ENCODE results near the gene C16orf86. TPM values are rescaled to one million over a fixed set of nuclear protein-coding genes. Genes with fewer than 3 reads are reported as not detected.

The C16orf86 gene
- total RNA-seq, 4 donors from 2014 or later: 0.54 to 6.6 (median 2.0) TPM

DNA sequence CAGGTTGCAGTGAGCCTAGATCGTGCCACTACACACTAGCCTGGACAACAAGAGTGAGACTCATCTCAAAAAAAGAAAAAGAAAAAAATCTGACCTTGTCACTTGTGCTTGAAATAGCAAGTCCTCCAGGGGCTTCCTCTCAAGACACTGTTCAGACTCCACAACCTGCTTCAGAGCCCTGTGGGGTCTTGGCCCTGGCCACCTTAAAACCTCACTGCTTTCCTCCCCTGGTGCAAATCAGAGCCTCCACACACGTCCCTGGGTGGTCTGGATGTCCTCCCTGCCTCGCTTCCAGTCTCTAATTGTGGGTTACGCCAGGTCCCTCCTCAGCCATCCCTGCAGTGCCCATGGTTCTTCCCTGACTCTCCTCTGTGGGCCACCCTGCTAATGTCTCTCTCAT lies 11.3 kb upstream of the C16orf86 start:
- Histone ChIP-seq H3K9me3 (no peaks in the 10 kb centered on the region), H3K4me1 (peaks cover 0 to 28% (median 7%) of the 10 kb centered on the region in 4 donors), H3K4me3 (no peak overlapping the region), H3K36me3 (peaks cover 0 to 3% (median 0%) of the 10 kb centered on the region in 3 donors), H3K27me3 (peaks cover 0 to 19% of the 10 kb centered on the region in 2 donors), H3K27ac (no peak overlapping the region)
- DNase-seq: no peak
- TF ChIP-seq POLR2A (IDR thresholded peaks at IDR 0.05): no peak
- TF ChIP-seq, protein P1, sequence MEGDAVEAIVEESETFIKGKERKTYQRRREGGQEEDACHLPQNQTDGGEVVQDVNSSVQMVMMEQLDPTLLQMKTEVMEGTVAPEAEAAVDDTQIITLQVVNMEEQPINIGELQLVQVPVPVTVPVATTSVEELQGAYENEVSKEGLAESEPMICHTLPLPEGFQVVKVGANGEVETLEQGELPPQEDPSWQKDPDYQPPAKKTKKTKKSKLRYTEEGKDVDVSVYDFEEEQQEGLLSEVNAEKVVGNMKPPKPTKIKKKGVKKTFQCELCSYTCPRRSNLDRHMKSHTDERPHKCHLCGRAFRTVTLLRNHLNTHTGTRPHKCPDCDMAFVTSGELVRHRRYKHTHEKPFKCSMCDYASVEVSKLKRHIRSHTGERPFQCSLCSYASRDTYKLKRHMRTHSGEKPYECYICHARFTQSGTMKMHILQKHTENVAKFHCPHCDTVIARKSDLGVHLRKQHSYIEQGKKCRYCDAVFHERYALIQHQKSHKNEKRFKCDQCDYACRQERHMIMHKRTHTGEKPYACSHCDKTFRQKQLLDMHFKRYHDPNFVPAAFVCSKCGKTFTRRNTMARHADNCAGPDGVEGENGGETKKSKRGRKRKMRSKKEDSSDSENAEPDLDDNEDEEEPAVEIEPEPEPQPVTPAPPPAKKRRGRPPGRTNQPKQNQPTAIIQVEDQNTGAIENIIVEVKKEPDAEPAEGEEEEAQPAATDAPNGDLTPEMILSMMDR (IDR thresholded peaks at IDR 0.05): no peak

DNA sequence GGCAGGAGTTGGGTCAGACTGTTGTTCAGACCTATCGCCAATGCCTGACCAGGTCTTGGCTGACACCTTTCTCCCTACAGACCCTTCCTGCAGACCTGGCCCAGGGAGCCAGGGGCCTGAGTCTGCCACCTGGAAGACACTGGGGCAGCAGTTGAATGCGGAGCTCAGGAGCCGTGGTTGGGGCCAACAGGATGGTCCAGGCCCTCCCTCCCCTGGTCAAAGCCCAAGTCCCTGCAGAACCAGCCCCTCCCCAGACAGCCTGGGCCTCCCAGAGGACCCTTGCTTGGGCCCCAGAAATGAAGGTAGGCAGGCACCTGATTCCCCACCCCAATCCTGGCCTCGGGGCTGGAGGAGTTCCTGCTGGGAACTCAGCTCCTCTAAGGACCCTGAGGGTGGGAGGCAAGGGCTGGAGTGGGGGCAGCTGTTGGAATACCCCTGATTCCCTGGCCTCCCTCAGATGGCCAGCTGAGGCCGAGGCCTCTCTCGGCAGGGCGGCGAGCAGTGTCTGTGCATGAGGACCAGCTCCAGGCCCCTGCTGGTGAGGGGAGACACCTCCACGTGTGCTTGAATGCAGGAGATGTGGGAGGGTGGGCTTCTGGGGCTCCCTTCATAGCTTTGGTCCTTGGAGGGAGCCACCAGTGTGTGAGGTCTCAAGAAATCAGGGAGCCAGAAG lies 10.1 kb upstream of the C16orf86 start:
- DNase-seq: no peak
- Histone ChIP-seq H3K27ac (no peak overlapping the region), H3K4me1 (peaks cover 0 to 34% (median 8%) of the 10 kb centered on the region in 4 donors), H3K4me3 (no peak overlapping the region), H3K9me3 (no peaks in the 10 kb centered on the region), H3K27me3 (peaks cover 0 to 19% of the 10 kb centered on the region in 2 donors), H3K36me3 (peaks cover 0 to 3% (median 0%) of the 10 kb centered on the region in 3 donors)
- TF ChIP-seq, protein P1 (IDR thresholded peaks at IDR 0.05): no peak
- TF ChIP-seq POLR2A (IDR thresholded peaks at IDR 0.05): no peak

DNA sequence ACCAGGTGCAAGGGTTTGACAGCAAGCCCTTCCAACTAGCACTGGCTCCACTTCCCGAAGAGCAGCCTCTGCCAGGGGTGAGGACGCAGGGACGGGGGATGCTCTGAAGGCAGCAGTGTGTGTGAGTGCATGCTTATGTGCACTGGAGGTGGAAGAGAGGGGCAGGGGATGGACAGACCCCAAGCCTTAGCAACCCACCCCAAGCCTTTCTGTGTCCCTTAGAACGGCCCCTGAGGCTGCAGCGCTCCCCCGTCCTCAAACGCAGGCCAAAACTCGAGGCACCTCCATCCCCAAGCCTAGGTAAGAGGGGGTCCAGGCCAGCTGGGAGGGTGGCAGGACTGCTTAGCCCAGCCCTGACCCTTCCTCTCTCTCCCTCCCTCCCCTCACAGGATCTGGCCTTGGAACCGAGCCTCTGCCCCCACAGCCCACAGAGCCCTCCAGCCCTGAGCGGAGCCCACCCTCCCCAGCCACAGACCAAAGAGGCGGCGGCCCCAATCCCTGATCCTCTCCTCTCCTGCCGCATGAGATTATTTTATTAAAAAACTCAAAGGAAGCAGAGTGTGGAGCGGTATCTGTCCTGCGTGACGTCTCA lies 9.5 kb upstream of the C16orf86 start:
- peaks cover 0 to 19% of the 10 kb centered on the region in 2 donors for H3K27me3 ChIP-seq
- no peaks in the 10 kb centered on the region for H3K9me3 ChIP-seq

DNA sequence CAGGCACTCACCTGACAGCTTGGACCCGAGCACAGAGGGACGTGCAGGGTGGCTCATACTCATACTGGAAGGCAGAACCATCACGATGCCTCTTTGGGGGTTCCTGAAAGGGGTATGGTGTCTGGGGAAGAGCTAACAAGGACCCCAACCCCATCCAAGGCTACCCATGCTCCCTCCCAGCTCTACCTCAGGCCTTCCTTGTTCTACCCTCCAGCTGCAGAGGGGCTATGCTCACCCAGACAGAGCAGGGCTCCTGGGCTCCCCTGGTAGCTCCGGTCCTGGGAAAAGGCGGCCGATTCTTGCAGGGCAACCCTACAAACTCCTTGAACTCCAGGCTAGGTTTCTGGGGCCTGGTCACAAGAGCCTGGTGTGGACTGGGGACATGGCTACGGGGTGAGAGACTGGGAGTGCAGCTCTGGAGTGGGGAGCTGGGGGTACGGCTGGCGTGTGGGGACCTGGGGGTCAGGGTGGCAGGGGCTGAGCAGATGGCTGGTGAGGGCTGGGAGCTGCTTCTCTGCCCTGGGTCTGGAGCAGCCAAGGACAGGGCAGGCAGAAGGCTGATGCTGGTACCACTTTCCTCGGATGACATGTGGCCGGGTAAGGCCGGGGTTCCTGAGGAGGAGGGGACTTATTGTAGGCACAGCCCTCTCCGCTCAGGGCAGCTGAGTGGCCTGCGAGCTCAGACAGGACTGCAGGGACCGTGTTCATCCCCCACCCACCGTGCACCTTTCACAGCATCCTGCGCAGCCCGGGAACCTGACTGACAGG lies 8.7 kb upstream of the C16orf86 start:
- Histone ChIP-seq H3K4me1 (peaks cover 0 to 30% (median 10%) of the 10 kb centered on the region in 4 donors), H3K36me3 (peaks cover 0 to 3% (median 0%) of the 10 kb centered on the region in 3 donors), H3K27me3 (peaks cover 0 to 19% of the 10 kb centered on the region in 2 donors), H3K4me3 (no peak overlapping the region), H3K27ac (no peak overlapping the region), H3K9me3 (no peaks in the 10 kb centered on the region)
- no peak for DNase-seq
- no peak for TF ChIP-seq POLR2A (IDR thresholded peaks at IDR 0.05)
- TF ChIP-seq, protein P1 (IDR thresholded peaks at IDR 0.05): no peak

More for the DNA sequence above, 9.5 kb upstream of the C16orf86 start:
- no peak overlapping the region for H3K27ac ChIP-seq
- no peak for TF ChIP-seq POLR2A (IDR thresholded peaks at IDR 0.05)
- TF ChIP-seq, protein P1 (IDR thresholded peaks at IDR 0.05): no peak
- no peak for DNase-seq
- H3K36me3 ChIP-seq: peaks cover 0 to 3% (median 0%) of the 10 kb centered on the region in 3 donors
- peaks cover 0 to 36% (median 10%) of the 10 kb centered on the region in 4 donors for H3K4me1 ChIP-seq
- no peak overlapping the region for H3K4me3 ChIP-seq

DNA sequence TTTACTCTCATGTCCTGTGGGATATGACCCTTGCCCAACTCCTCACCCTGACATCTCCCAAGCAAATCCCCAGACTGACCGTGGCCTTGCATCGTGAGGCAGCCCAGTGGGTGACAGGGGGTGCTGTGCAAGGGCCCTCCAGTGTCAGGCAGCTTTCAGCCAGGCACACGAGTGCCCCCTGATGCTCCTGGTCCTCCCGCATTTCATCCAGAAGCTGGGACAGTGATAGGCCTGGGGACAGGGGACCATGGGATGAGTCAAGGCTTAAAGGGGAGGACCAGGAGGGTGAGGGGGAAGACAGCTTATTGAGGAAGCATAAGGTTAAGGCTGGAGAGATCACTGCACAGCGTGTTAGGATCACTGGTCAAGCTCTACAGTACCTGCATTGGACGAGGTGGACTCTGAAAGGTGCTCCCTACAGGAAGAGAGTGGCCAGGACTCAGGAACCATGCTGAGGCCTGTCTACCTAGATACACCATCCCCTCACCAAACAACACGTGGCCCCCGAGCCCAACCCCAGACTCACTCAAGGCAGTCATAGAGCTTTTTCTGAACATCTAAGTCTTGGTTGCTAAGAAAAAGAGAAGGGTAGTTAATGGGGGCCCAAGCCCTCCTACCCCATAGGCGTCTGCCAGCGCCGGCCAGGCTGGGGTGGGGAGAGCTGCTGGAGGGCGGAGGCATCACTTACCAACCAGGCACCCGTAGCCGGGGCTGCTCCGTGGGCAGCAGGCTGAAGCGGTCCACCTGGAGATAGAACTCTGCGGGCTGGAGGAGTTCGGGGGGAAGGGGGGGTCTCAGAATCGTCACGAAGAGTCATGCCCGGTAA lies 7.6 kb upstream of the C16orf86 start:
- peaks cover 0 to 20% (median 10%) of the 10 kb centered on the region in 4 donors for H3K4me1 ChIP-seq
- TF ChIP-seq, protein P1 (IDR thresholded peaks at IDR 0.05): no peak
- no peak for TF ChIP-seq POLR2A (IDR thresholded peaks at IDR 0.05)
- no peak for DNase-seq
- peaks cover 0 to 9% (median 0%) of the 10 kb centered on the region in 3 donors for H3K36me3 ChIP-seq
- H3K27me3 ChIP-seq: peaks cover 0 to 8% of the 10 kb centered on the region in 2 donors
- peak overlapping the region in 3 of 4 donors; percentile 97 to 99 (median 97) for H3K27ac ChIP-seq
- no peaks in the 10 kb centered on the region for H3K9me3 ChIP-seq
- peak overlapping the region; percentile 73 to 93 (median 82) for H3K4me3 ChIP-seq

All from Peyer's patch (tissue), 4 donors.